ENCODE results near the gene CHID1. TPM values are rescaled to one million over a fixed set of nuclear protein-coding genes. Genes with fewer than 3 reads are reported as not detected.

Gene CHID1
- total RNA-seq, 1 donor from 2014 or later = 29.5 TPM

- DNase-seq (ENCODE audit: low read depth in 2 of 2) = no peak
These were observed 494 bp downstream of the CHID1 start for GRCh38 chr11:910044-910588.

GRCh38 chr11:909406-909805 is 1.2 kb downstream of the CHID1 start:
- no peak for DNase-seq (ENCODE audit: low read depth in 2 of 2)

GRCh38 chr11:908273-908672 is 2.3 kb downstream of the CHID1 start:
- DNase-seq (ENCODE audit: low read depth in 2 of 2) = no peak

- no peak for DNase-seq (ENCODE audit: low read depth in 2 of 2)
These were observed 2.9 kb downstream of the CHID1 start for GRCh38 chr11:907668-908067.

- no peak for DNase-seq (ENCODE audit: low read depth in 2 of 2)
These were observed 4.7 kb downstream of the CHID1 start for GRCh38 chr11:905952-906351.

GRCh38 chr11:904380-904779 is 6.2 kb downstream of the CHID1 start:
- no peak for DNase-seq (ENCODE audit: low read depth in 2 of 2)

- no peak for DNase-seq (ENCODE audit: low read depth in 2 of 2)
These were observed 9.1 kb downstream of the CHID1 start for GRCh38 chr11:901452-902061.

- DNase-seq (ENCODE audit: low read depth in 2 of 2) = no peak
These were observed 10.1 kb downstream of the CHID1 start for GRCh38 chr11:900545-900944.

- DNase-seq (ENCODE audit: low read depth in 2 of 2) = no peak
These were observed 10.9 kb downstream of the CHID1 start for GRCh38 chr11:899724-900123.

GRCh38 chr11:898540-899190 is 11.9 kb downstream of the CHID1 start:
- peak; percentile 9 to 38 for DNase-seq (ENCODE audit: low read depth in 2 of 2)

GRCh38 chr11:898143-898511 is 12.5 kb downstream of the CHID1 start:
- peak; percentile 12 to 38 for DNase-seq (ENCODE audit: low read depth in 2 of 2)

GRCh38 chr11:897253-898142 is 13.1 kb downstream of the CHID1 start:
- no peak for DNase-seq (ENCODE audit: low read depth in 2 of 2)

- no peak for DNase-seq (ENCODE audit: low read depth in 2 of 2)
These were observed 15.1 kb downstream of the CHID1 start for GRCh38 chr11:895331-896110.

GRCh38 chr11:894575-895201 is 15.9 kb downstream of the CHID1 start:
- no peak for DNase-seq (ENCODE audit: low read depth in 2 of 2)

- no peak for DNase-seq (ENCODE audit: low read depth in 2 of 2)
These were observed 17.5 kb downstream of the CHID1 start for GRCh38 chr11:893008-893654.

GRCh38 chr11:890794-891540 is 19.6 kb downstream of the CHID1 start:
- DNase-seq (ENCODE audit: low read depth in 2 of 2) = no peak

GRCh38 chr11:889687-890475 is 20.7 kb downstream of the CHID1 start:
- DNase-seq (ENCODE audit: low read depth in 2 of 2) = no peak

- no peak for DNase-seq (ENCODE audit: low read depth in 2 of 2)
These were observed 21.4 kb downstream of the CHID1 start for GRCh38 chr11:889257-889656.

All from dermis microvascular lymphatic vessel endothelial cell (primary cell).